Glutamatergic neuron (in vitro differentiated cells): ENCODE data around the gene BMPR1B. TPM values are rescaled to one million over a fixed set of nuclear protein-coding genes. Genes with fewer than 3 reads are reported as not detected.

Source experiments
- DNase-seq: peaks from one replicate; pipeline ENCODE4 v3.0.0; 2022
- H3K27ac Mint-ChIP-seq: one replicate; pipeline ENCODE4 v1.8.0; 2020; ENCODE audit warnings: mild to moderate bottlenecking, mixed read lengths, inconsistent platforms; ENCODE audit not compliant: unreplicated experiment
- H3K27me3 Mint-ChIP-seq: one replicate; pipeline ENCODE4 v1.8.0; 2020; ENCODE audit warnings: mild to moderate bottlenecking, moderate library complexity, mixed read lengths, inconsistent platforms; ENCODE audit not compliant: unreplicated experiment
- H3K36me3 Mint-ChIP-seq: one replicate; pipeline ENCODE4 v1.8.0; 2020; ENCODE audit warnings: mild to moderate bottlenecking, mixed read lengths, inconsistent platforms; ENCODE audit not compliant: unreplicated experiment
- H3K4me1 Mint-ChIP-seq: one replicate; pipeline ENCODE4 v1.8.0; 2020; ENCODE audit warnings: mild to moderate bottlenecking, low read depth, mixed read lengths, inconsistent platforms; ENCODE audit not compliant: unreplicated experiment
- H3K4me3 Mint-ChIP-seq: one replicate; pipeline ENCODE4 v1.8.0; 2020; ENCODE audit warnings: mild to moderate bottlenecking, mixed read lengths, inconsistent platforms; ENCODE audit not compliant: unreplicated experiment
- H3K9me3 Mint-ChIP-seq: one replicate; pipeline ENCODE4 v1.8.0; 2020; ENCODE audit warnings: mild to moderate bottlenecking, moderate library complexity, mixed read lengths, inconsistent platforms; ENCODE audit not compliant: unreplicated experiment
- total RNA-seq: library from RNA; stranded (reverse); fragmentation: NEBNext Ultra II Directional; extraction: Animal tissue kit (Norgen Biotek cat#: 25700); gene quantifications from one replicate; pipeline ENCODE4 v1.2.1, GENCODE V29; 2021; ENCODE audit not compliant: unreplicated experiment
- TF ChIP-seq, protein P1 (sequence below): fragments of 200-600 bp; sonication (generic); IDR thresholded peaks from one replicate; pipeline ENCODE4 v1.5.0; 2021; ENCODE audit not compliant: partially characterized antibody, unreplicated experiment

Gene BMPR1B
- total RNA-seq, 1 donor from 2014 or later = 2.4 TPM

DNA sequence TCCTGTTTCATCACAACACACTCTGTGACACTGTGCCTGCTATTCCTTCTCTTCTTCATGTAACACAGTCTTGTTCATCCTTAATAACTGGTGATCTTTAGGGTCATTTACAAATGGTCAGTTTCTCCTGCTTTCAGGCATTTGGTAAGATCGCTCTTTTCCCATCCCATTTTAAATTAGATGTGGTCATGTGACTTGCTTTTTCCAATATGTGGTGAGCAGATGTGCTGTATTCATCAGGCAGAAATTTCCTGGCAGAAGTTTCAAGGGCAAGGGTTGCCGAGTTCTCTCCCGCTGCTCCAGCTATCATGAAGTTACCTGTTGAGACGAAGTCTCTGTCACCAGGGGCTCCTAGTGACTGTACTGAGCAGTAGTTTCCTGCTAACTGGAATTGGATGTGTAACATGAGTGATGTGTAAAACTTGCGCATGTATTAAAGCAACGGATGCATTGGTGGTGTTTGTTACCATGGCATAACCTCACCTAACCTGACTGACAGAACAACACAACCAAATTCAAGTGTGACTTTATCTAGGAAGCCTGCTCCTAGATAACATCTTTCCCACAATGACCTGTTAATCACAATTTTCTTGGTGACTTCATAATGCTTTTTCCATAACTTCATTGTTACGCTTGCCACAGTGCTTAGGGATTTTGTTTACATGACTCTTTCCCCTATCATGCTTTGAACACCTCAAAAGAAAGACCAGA is 29.5 kb upstream of the BMPR1B start:
- no peaks in the 10 kb centered on the region for H3K36me3 Mint-ChIP-seq
- H3K9me3 Mint-ChIP-seq = peaks cover 6% of the 10 kb centered on the region
- no peak for DNase-seq
- no peak overlapping the region for H3K27ac Mint-ChIP-seq
- H3K27me3 Mint-ChIP-seq = peaks cover 1% of the 10 kb centered on the region
- no peaks in the 10 kb centered on the region for H3K4me1 Mint-ChIP-seq
- TF ChIP-seq, protein P1, sequence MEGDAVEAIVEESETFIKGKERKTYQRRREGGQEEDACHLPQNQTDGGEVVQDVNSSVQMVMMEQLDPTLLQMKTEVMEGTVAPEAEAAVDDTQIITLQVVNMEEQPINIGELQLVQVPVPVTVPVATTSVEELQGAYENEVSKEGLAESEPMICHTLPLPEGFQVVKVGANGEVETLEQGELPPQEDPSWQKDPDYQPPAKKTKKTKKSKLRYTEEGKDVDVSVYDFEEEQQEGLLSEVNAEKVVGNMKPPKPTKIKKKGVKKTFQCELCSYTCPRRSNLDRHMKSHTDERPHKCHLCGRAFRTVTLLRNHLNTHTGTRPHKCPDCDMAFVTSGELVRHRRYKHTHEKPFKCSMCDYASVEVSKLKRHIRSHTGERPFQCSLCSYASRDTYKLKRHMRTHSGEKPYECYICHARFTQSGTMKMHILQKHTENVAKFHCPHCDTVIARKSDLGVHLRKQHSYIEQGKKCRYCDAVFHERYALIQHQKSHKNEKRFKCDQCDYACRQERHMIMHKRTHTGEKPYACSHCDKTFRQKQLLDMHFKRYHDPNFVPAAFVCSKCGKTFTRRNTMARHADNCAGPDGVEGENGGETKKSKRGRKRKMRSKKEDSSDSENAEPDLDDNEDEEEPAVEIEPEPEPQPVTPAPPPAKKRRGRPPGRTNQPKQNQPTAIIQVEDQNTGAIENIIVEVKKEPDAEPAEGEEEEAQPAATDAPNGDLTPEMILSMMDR = no peak
- H3K4me3 Mint-ChIP-seq = no peak overlapping the region

DNA sequence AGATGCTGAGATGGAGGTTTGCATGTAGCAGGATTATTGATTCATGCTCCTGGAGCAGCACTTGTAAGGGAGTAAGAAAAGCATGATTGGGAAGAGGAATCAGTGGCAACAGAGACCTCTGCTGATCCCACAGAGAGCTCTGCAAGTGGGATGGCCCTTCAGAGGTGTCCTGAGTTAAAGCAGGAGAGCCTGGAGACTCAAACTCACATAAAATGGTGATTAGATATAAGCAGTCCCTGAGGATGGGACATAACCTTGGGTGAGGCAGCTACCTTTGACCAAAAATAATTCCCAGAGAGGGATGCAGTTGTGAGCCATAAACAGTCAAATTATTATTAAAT is 25.4 kb upstream of the BMPR1B start:
- Mint-ChIP-seq H3K4me3 (no peak overlapping the region), H3K36me3 (no peaks in the 10 kb centered on the region), H3K4me1 (no peaks in the 10 kb centered on the region), H3K27me3 (no peaks in the 10 kb centered on the region), H3K9me3 (peaks cover 3% of the 10 kb centered on the region), H3K27ac (no peak overlapping the region)
- DNase-seq = no peak
- TF ChIP-seq, protein P1 = no peak

DNA sequence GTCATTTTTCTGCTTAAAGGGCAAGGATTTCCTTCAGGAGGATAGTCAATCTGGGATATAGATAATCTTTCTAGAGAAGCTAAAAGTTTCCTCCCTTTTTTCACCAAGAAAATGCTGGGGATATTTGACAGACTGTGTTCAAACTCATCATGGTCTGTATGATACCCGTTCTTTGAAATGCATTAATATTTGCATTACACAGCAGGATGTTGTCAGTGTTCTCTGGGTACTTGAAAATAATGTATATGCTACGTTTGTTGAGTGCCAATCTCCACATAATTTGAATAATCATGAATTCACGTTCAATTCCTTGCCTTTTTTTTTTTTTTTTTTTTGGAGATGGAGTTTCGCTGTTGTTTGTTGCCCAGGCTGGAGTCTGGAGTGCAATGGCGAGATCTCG is 18.0 kb upstream of the BMPR1B start:
- DNase-seq = no peak
- Mint-ChIP-seq H3K9me3 (no peaks in the 10 kb centered on the region), H3K4me3 (no peak overlapping the region), H3K27me3 (no peaks in the 10 kb centered on the region), H3K4me1 (no peaks in the 10 kb centered on the region), H3K36me3 (no peaks in the 10 kb centered on the region), H3K27ac (no peak overlapping the region)
- TF ChIP-seq, protein P1 = no peak

DNA sequence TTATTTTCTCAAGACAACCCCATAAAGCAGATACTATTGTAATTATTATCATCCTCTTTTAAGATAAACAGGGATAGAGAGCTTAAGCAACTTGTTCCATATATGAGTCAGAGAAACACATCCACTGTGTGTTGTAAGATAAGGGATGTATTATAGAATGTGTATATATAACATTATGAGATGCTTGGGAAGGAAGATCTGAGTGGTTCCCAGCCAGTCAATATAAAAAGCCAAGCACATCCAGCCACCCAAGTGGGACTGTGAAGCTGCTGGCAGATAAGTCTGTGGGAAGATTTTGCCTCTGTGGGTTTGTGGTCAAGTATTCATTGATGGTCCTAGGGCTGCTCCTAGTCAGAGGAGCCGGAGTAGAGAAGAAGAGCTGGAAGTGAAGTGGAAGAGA is 16.5 kb upstream of the BMPR1B start:
- Mint-ChIP-seq H3K27ac (no peak overlapping the region), H3K27me3 (no peaks in the 10 kb centered on the region), H3K36me3 (no peaks in the 10 kb centered on the region), H3K4me1 (no peaks in the 10 kb centered on the region), H3K9me3 (no peaks in the 10 kb centered on the region), H3K4me3 (no peak overlapping the region)
- TF ChIP-seq, protein P1 = no peak
- no peak for DNase-seq

DNA sequence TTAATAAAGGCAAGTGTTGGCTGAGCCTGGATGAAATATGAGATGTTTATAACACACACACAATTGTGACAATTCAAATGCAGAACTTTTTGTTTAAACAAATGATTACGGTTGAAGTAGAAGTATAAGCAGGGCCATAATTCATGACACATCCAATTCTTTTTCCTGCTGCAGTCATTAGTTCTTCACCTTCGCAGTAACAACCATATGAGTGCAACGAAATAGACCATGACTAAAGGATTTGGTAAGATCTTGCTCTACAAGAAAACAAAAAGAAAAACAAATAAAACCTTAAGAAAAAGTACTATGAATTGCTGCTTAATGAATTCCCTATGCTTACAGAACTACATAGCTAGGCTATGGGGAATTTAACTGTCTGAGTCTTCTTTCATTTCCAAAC is 13.9 kb upstream of the BMPR1B start:
- Mint-ChIP-seq H3K4me3 (no peak overlapping the region), H3K9me3 (no peaks in the 10 kb centered on the region), H3K27ac (no peak overlapping the region), H3K4me1 (no peaks in the 10 kb centered on the region), H3K36me3 (no peaks in the 10 kb centered on the region), H3K27me3 (no peaks in the 10 kb centered on the region)
- no peak for DNase-seq
- TF ChIP-seq, protein P1 = no peak
